OCI-LY7 (cell line): Measurements from ENCODE around the gene TBC1D23. TPM values are rescaled to one million over a fixed set of nuclear protein-coding genes. Genes with fewer than 3 reads are reported as not detected.
"Not testable (repeated sequence)": the region's sequence is repeated elsewhere in the genome, so short reads cannot be mapped to it uniquely, and the experiment has no call there.

Source experiments
- BruUV-seq: library from RNA; stranded (reverse); fragments of 400-500 nt; replicated peaks from 2 replicates; lab custom pipeline; 2021; lab: Mats Ljungman, UMichigan
- CTCF ChIA-PET: fragments of 300-600 bp; sonication (Branson Sonifier 250); formaldehyde crosslinking; loops from one replicate; lab custom pipeline; 2022; ENCODE audit warnings: antibody characterized with exemption; ENCODE audit not compliant: unreplicated experiment; lab: Charles Lee
- POLR2A ChIA-PET: fragments of 300-600 bp; sonication (Branson Sonifier 250); formaldehyde crosslinking; loops from one replicate; lab custom pipeline; 2022; ENCODE audit warnings: antibody characterized with exemption; lab: Charles Lee
- DNase-seq: peaks from one replicate; pipeline ENCODE4 v3.0.0-alpha.2; 2015; ENCODE audit warnings: low spot score
- H2AFZ ChIP-seq: fragments of 200-600 bp; sonication (generic), shearing (Covaris generic); 2 replicates; pipeline ENCODE4 v1.6.1; 2014; ENCODE audit warnings: mild to moderate bottlenecking, antibody characterized with exemption, low read length, moderate library complexity
- H3K27ac ChIP-seq: fragments of 200-600 bp; sonication (generic); 2 replicates; pipeline ENCODE4 v1.5.1; 2014; ENCODE audit warnings: mixed run types, low read depth, mild to moderate bottlenecking, moderate library complexity, low read length, inconsistent platforms; ENCODE audit not compliant: poor library complexity, severe bottlenecking
- H3K36me3 ChIP-seq: fragments of 200-600 bp; sonication (generic); 2 replicates; pipeline ENCODE4 v1.6.1; 2014; ENCODE audit warnings: mild to moderate bottlenecking, antibody characterized with exemption, low read length, moderate library complexity, mixed read lengths; ENCODE audit not compliant: insufficient read depth
- H3K4me1 ChIP-seq: fragments of 200-600 bp; sonication (generic); 2 replicates; pipeline ENCODE4 v1.5.1; 2014; ENCODE audit warnings: mild to moderate bottlenecking, low read length; ENCODE audit not compliant: insufficient read depth, poor library complexity, severe bottlenecking
- H3K4me2 ChIP-seq: fragments of 200-600 bp; sonication (generic); 2 replicates; pipeline ENCODE4 v1.6.1; 2014; ENCODE audit warnings: mild to moderate bottlenecking, low read length
- H3K4me3 ChIP-seq: fragments of 200-600 bp; sonication (generic); 2 replicates; pipeline ENCODE4 v1.5.1; 2014; ENCODE audit warnings: mild to moderate bottlenecking, low read depth, low read length; ENCODE audit not compliant: poor library complexity, severe bottlenecking
- H3K79me2 ChIP-seq: fragments of 200-600 bp; sonication (generic); 2 replicates; pipeline ENCODE4 v1.6.1; 2016; ENCODE audit warnings: low read depth, mild to moderate bottlenecking, low read length, moderate library complexity, mixed read lengths; ENCODE audit not compliant: insufficient read depth
- H3K9me2 ChIP-seq: fragments of 200-600 bp; sonication (generic); 2 replicates; pipeline ENCODE4 v1.6.1; 2016; ENCODE audit warnings: mild to moderate bottlenecking, low read length, mixed read lengths; ENCODE audit not compliant: insufficient read depth
- H3K9me3 ChIP-seq: fragments of 200-600 bp; sonication (generic); 2 replicates; pipeline ENCODE4 v1.6.1; 2014; ENCODE audit warnings: mild to moderate bottlenecking, mixed run types, low read length, mixed read lengths
- H4K20me1 ChIP-seq: fragments of 200-600 bp; sonication (generic); 2 replicates; pipeline ENCODE4 v1.6.1; 2014; ENCODE audit warnings: mild to moderate bottlenecking, antibody characterized with exemption, low read length, moderate library complexity, mixed read lengths; ENCODE audit not compliant: insufficient read depth
- EZH2phosphoT487 ChIP-seq: fragments of 200-600 bp; sonication (generic); IDR thresholded peaks from 2 replicates; pipeline ENCODE4 v1.6.1; 2018; ENCODE audit warnings: low read depth, borderline replicate concordance, mild to moderate bottlenecking, mixed run types, antibody characterized with exemption, low read length, moderate library complexity, mixed read lengths
- intact Hi-C: fragments of 100-400 bp; cut with micrococcal nuclease; formaldehyde crosslinking; loops from one replicate; pipeline ENCODE4 v1.10.0; 2022; ENCODE audit not compliant: unreplicated experiment
- total RNA-seq, 2 experiments: library from RNA; depleted of rRNA in 1 of 2; stranded (reverse); fragments of >200 nt in 1 of 2; shearing (Covaris generic) in 1 of 2; gene quantifications; 2 replicates each; pipeline ENCODE4 v1.2.3, GENCODE V29; 2014 to 2022
- TF ChIP-seq, protein P1 (sequence below): fragments of 200-600 bp; sonication (generic); conservative IDR thresholded peaks from 2 replicates; pipeline ENCODE4 v1.5.1; 2014; ENCODE audit warnings: mild to moderate bottlenecking, antibody characterized with exemption, low read length, moderate library complexity, mixed read lengths

Gene TBC1D23
- total RNA-seq, 2 experiments from 2014 or later = 12.0 to 23.4 TPM

- ChIA-PET CTCF (no interaction called here), POLR2A (interaction anchor here (1.0 kb wide), 1 partner anchor 9 kb away, joined by 3 read pairs; no protein-coding TSS in a partner anchor)
- no peak for DNase-seq
- no peaks in the 10 kb centered on the region for H3K9me2 ChIP-seq
- H3K27ac ChIP-seq = no peak overlapping the region
- H3K4me2 ChIP-seq = no peak overlapping the region
- H3K4me1 ChIP-seq = no peaks in the 10 kb centered on the region
- no peaks in the 10 kb centered on the region for H4K20me1 ChIP-seq
- intact Hi-C loops = no loop called here
- no peaks in the 10 kb centered on the region for H3K79me2 ChIP-seq
- peaks cover 9% of the 10 kb centered on the region; the same call in 1 of the 2 replicates for H3K36me3 ChIP-seq
- no peaks in the 10 kb centered on the region for H3K9me3 ChIP-seq
- no peak overlapping the region for H2AFZ ChIP-seq
- H3K4me3 ChIP-seq = no peak overlapping the region
- BruUV-seq = no TSS peak
- TF ChIP-seq, protein P1, sequence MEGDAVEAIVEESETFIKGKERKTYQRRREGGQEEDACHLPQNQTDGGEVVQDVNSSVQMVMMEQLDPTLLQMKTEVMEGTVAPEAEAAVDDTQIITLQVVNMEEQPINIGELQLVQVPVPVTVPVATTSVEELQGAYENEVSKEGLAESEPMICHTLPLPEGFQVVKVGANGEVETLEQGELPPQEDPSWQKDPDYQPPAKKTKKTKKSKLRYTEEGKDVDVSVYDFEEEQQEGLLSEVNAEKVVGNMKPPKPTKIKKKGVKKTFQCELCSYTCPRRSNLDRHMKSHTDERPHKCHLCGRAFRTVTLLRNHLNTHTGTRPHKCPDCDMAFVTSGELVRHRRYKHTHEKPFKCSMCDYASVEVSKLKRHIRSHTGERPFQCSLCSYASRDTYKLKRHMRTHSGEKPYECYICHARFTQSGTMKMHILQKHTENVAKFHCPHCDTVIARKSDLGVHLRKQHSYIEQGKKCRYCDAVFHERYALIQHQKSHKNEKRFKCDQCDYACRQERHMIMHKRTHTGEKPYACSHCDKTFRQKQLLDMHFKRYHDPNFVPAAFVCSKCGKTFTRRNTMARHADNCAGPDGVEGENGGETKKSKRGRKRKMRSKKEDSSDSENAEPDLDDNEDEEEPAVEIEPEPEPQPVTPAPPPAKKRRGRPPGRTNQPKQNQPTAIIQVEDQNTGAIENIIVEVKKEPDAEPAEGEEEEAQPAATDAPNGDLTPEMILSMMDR = no peak
- TF ChIP-seq EZH2phosphoT487 = no peak
These were observed 65.0 kb downstream of the TBC1D23 start for GRCh38 chr3:100325827-100326226.

DNA sequence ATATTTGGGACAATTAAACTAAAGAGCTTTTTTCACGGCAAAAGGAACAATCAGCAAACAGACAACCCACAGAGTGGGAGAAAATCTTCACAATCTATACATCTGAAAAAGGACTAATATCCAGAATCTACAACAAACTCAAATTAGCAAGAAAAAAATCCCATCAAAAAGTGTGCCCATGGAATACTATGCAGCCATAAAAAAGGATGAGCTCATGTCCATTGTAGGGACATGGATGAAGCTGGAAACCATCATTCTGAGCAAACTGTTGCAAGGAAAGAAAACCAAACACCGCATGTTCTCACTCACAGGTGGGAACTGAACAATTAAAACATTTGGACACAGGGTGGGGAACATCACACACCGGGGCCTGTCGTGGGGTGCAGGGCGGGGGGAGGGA, 66.6 kb downstream of the TBC1D23 start:
- BruUV-seq, H4K20me1 ChIP-seq, H3K36me3 ChIP-seq, H3K9me2 ChIP-seq, H3K9me3 ChIP-seq, CTCF ChIA-PET, H3K4me3 ChIP-seq, DNase-seq, H3K27ac ChIP-seq, H3K4me2 ChIP-seq, intact Hi-C loops, H2AFZ ChIP-seq, H3K79me2 ChIP-seq, H3K4me1 ChIP-seq, POLR2A ChIA-PET: not testable (repeated sequence)

- Histone ChIP-seq H3K27ac (no peak overlapping the region), H3K36me3 (0 out of 2 replicates have a peak, but pooled peaks cover 6% of the 10 kb centered on the region), H3K4me3 (no peak overlapping the region), H2AFZ (no peak overlapping the region), H3K4me1 (no peaks in the 10 kb centered on the region), H3K9me3 (no peaks in the 10 kb centered on the region), H3K9me2 (no peaks in the 10 kb centered on the region), H3K4me2 (no peak overlapping the region), H3K79me2 (no peaks in the 10 kb centered on the region), H4K20me1 (no peaks in the 10 kb centered on the region)
- POLR2A ChIA-PET = interaction anchor here (0.6 to 1.0 kb wide), 5 partner anchors 9 to 493 kb away, joined by 3 to 5 read pairs (median 3); no protein-coding TSS in a partner anchor
- no TSS peak for BruUV-seq
- intact Hi-C loops = loop anchor here (10.0 kb wide), 1 partner anchor 375 kb away; the partner anchor contains the start of gene TFG
- CTCF ChIA-PET = no interaction called here
- no peak for DNase-seq
- TF ChIP-seq EZH2phosphoT487 = no peak
- TF ChIP-seq, protein P1 = no peak
These were observed 69.2 kb downstream of the TBC1D23 start for GRCh38 chr3:100329800-100330489.
